ENCODE data around the gene EPHA1. TPM values are rescaled to one million over a fixed set of nuclear protein-coding genes. Genes with fewer than 3 reads are reported as not detected.

Gene EPHA1
- total and polyA plus RNA-seq, 2 experiments from 2014 or later = 60.7 to 154 TPM

DNA sequence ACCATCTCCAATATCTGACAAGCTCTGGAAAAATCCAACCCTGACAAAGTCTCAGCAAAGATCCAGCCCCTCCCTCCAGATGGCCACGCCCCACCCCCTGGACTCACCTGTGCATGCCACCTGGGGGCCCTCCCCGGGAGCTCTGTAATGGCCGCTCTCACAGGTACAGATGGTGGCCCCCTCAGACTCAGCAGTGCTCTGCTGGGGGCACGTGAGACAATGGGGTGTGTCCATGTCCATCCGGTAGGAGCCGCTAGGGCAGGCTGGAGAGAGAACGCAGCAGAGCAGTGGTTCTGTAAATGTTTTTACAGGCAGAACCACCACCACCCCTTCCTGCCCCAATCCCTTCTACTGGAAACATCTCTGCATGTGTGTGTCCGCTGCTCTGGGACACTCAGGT lies 9.5 kb downstream of the EPHA1 start:
- H3K79me2 ChIP-seq (replicated peaks; ENCODE audit: insufficient read depth) = peaks cover 27% of the 10 kb centered on the region
- H3K27me3 ChIP-seq (ENCODE audit: insufficient read depth) = no peaks in the 10 kb centered on the region
- no peak overlapping the region for H3K27ac ChIP-seq (ENCODE audit: low read depth)
- H3K4me2 ChIP-seq = no peak overlapping the region
- H2AFZ ChIP-seq = no peak overlapping the region
- no peak overlapping the region for H3K4me3 ChIP-seq
- ATAC-seq = no peak
- H4K20me1 ChIP-seq (replicated peaks; ENCODE audit: insufficient read depth) = peaks cover 5% of the 10 kb centered on the region
- Mint-ChIP-seq H3K4me3 (no peak overlapping the region), H3K27me3 (ENCODE audit: insufficient read depth, low read depth, poor library complexity) (peaks cover 1% of the 10 kb centered on the region), H3K36me3 (ENCODE audit: low read depth) (peaks cover 92% of the 10 kb centered on the region), H3K4me1 (peaks cover 8% of the 10 kb centered on the region), H3K9me3 (no peaks in the 10 kb centered on the region), H3K27ac (no peak overlapping the region)
- no peaks in the 10 kb centered on the region for H3K9me2 ChIP-seq (ENCODE audit: insufficient read depth)
- 0 out of 2 replicates have a peak, but pooled peaks cover 8% of the 10 kb centered on the region for H3F3A ChIP-seq (replicated peaks; ENCODE audit: low read depth)
- H3K4me1 ChIP-seq (ENCODE audit: insufficient read depth) = peaks cover 10% of the 10 kb centered on the region
- DNase-seq (ENCODE audit: low spot score) = no peak
- peaks cover 40% of the 10 kb centered on the region for H3K36me3 ChIP-seq (ENCODE audit: insufficient read depth)
- TF ChIP-seq POLR2AphosphoS5 (IDR thresholded peaks at IDR 0.05; ENCODE audit: low read depth) (0 out of 2 replicates have a peak, but pooled peaks have one; percentile 13), ZNF114 (CRISPR knock-in tag; IDR thresholded peaks at IDR 0.05) (no peak)

DNA sequence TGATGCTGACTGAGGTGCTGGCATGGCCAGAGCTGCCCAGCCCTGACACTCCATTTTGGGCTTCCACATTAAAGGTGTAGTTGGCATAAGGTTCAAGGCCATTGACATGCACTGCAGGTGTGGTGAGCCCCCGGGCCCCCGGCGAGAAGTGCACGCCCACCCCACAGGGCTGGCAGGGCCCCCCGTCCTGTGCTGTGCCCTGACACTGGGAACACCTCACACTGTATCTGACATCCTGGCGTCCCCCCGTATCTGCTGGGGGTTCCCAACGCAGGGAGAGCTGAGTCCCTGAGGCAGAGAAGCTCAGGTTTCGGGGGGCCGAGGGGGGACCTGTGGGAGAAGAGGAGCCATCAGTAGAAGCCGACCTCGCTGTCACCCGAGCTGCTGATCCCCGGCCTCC lies 10.0 kb downstream of the EPHA1 start:
- Histone ChIP-seq H2AFZ (no peak overlapping the region), H3F3A (replicated peaks; ENCODE audit: low read depth) (0 out of 2 replicates have a peak, but pooled peaks cover 12% of the 10 kb centered on the region), H3K27ac (ENCODE audit: low read depth) (no peak overlapping the region), H4K20me1 (replicated peaks; ENCODE audit: insufficient read depth) (peaks cover 5% of the 10 kb centered on the region), H3K4me1 (ENCODE audit: insufficient read depth) (peaks cover 5% of the 10 kb centered on the region), H3K27me3 (ENCODE audit: insufficient read depth) (no peaks in the 10 kb centered on the region), H3K9me2 (ENCODE audit: insufficient read depth) (no peaks in the 10 kb centered on the region), H3K4me2 (no peak overlapping the region), H3K79me2 (replicated peaks; ENCODE audit: insufficient read depth) (peaks cover 22% of the 10 kb centered on the region), H3K4me3 (no peak overlapping the region), H3K36me3 (ENCODE audit: insufficient read depth) (peaks cover 44% of the 10 kb centered on the region)
- DNase-seq (ENCODE audit: low spot score) (no peak), ATAC-seq (no peak)
- Mint-ChIP-seq H3K9me3 (no peaks in the 10 kb centered on the region), H3K36me3 (ENCODE audit: low read depth) (peaks cover 92% of the 10 kb centered on the region), H3K27ac (no peak overlapping the region), H3K27me3 (ENCODE audit: insufficient read depth, low read depth, poor library complexity) (peaks cover 4% of the 10 kb centered on the region), H3K4me1 (peaks cover 3% of the 10 kb centered on the region; the same call in 2 of the 3 replicates), H3K4me3 (no peak overlapping the region)
- TF ChIP-seq POLR2AphosphoS5 (IDR thresholded peaks at IDR 0.05; ENCODE audit: low read depth) (no peak), EZH2 (IDR thresholded peaks at IDR 0.05; ENCODE audit: low read depth, unreplicated experiment) (no peak), NANOG (IDR thresholded peaks at IDR 0.05; ENCODE audit: borderline replicate concordance) (no peak), ZNF331 (CRISPR knock-in tag; IDR thresholded peaks at IDR 0.05; ENCODE audit: low read depth) (no peak), JUNB (IDR thresholded peaks at IDR 0.05; ENCODE audit: unreplicated experiment) (no peak), REST (IDR thresholded peaks at IDR 0.05; ENCODE audit: unreplicated experiment) (no peak), EZH2phosphoT487 (IDR thresholded peaks at IDR 0.05; ENCODE audit: unreplicated experiment) (no peak), ZNF114 (CRISPR knock-in tag; IDR thresholded peaks at IDR 0.05) (no peak)
- TF ChIP-seq, protein P1, sequence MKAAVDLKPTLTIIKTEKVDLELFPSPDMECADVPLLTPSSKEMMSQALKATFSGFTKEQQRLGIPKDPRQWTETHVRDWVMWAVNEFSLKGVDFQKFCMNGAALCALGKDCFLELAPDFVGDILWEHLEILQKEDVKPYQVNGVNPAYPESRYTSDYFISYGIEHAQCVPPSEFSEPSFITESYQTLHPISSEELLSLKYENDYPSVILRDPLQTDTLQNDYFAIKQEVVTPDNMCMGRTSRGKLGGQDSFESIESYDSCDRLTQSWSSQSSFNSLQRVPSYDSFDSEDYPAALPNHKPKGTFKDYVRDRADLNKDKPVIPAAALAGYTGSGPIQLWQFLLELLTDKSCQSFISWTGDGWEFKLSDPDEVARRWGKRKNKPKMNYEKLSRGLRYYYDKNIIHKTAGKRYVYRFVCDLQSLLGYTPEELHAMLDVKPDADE (IDR thresholded peaks at IDR 0.05) = no peak
- TF ChIP-seq, protein P2, sequence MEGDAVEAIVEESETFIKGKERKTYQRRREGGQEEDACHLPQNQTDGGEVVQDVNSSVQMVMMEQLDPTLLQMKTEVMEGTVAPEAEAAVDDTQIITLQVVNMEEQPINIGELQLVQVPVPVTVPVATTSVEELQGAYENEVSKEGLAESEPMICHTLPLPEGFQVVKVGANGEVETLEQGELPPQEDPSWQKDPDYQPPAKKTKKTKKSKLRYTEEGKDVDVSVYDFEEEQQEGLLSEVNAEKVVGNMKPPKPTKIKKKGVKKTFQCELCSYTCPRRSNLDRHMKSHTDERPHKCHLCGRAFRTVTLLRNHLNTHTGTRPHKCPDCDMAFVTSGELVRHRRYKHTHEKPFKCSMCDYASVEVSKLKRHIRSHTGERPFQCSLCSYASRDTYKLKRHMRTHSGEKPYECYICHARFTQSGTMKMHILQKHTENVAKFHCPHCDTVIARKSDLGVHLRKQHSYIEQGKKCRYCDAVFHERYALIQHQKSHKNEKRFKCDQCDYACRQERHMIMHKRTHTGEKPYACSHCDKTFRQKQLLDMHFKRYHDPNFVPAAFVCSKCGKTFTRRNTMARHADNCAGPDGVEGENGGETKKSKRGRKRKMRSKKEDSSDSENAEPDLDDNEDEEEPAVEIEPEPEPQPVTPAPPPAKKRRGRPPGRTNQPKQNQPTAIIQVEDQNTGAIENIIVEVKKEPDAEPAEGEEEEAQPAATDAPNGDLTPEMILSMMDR (conservative IDR thresholded peaks at IDR 0.05; ENCODE audit: low read depth in 2 of 2) = no peak

Measured in GM23338 (cell line).